Glutamatergic neuron (in vitro differentiated cells): ENCODE measurements around the gene DUSP23. TPM values are rescaled to one million over a fixed set of nuclear protein-coding genes. Genes with fewer than 3 reads are reported as not detected.

ENCODE experiments used
- DNase-seq: peaks from one replicate; pipeline ENCODE4 v3.0.0; 2022
- H3K27ac Mint-ChIP-seq: one replicate; pipeline ENCODE4 v1.8.0; 2020; ENCODE audit warnings: mild to moderate bottlenecking, mixed read lengths, inconsistent platforms; ENCODE audit not compliant: unreplicated experiment
- H3K27me3 Mint-ChIP-seq: one replicate; pipeline ENCODE4 v1.8.0; 2020; ENCODE audit warnings: mild to moderate bottlenecking, moderate library complexity, mixed read lengths, inconsistent platforms; ENCODE audit not compliant: unreplicated experiment
- H3K36me3 Mint-ChIP-seq: one replicate; pipeline ENCODE4 v1.8.0; 2020; ENCODE audit warnings: mild to moderate bottlenecking, mixed read lengths, inconsistent platforms; ENCODE audit not compliant: unreplicated experiment
- H3K4me1 Mint-ChIP-seq: one replicate; pipeline ENCODE4 v1.8.0; 2020; ENCODE audit warnings: mild to moderate bottlenecking, low read depth, mixed read lengths, inconsistent platforms; ENCODE audit not compliant: unreplicated experiment
- H3K4me3 Mint-ChIP-seq: one replicate; pipeline ENCODE4 v1.8.0; 2020; ENCODE audit warnings: mild to moderate bottlenecking, mixed read lengths, inconsistent platforms; ENCODE audit not compliant: unreplicated experiment
- H3K9me3 Mint-ChIP-seq: one replicate; pipeline ENCODE4 v1.8.0; 2020; ENCODE audit warnings: mild to moderate bottlenecking, moderate library complexity, mixed read lengths, inconsistent platforms; ENCODE audit not compliant: unreplicated experiment
- CTCF ChIP-seq: fragments of 200-600 bp; sonication (generic); IDR thresholded peaks from one replicate; pipeline ENCODE4 v1.5.0; 2021; ENCODE audit not compliant: partially characterized antibody, unreplicated experiment
- total RNA-seq: library from RNA; stranded (reverse); fragmentation: NEBNext Ultra II Directional; extraction: Animal tissue kit (Norgen Biotek cat#: 25700); gene quantifications from one replicate; pipeline ENCODE4 v1.2.1, GENCODE V29; 2021; ENCODE audit not compliant: unreplicated experiment

Gene DUSP23
- total RNA-seq, 1 donor from 2014 or later = 11.6 TPM

GRCh38 chr1:159804924-159805323, 24.2 kb downstream of the DUSP23 start:
- H3K4me3 Mint-ChIP-seq = no peak overlapping the region
- H3K27me3 Mint-ChIP-seq = peaks cover 9% of the 10 kb centered on the region
- no peaks in the 10 kb centered on the region for H3K9me3 Mint-ChIP-seq

GRCh38 chr1:159815926-159816325, 35.2 kb downstream of the DUSP23 start:
- DNase-seq = no peak
- peaks cover 5% of the 10 kb centered on the region for H3K27me3 Mint-ChIP-seq
- no peak overlapping the region for H3K4me3 Mint-ChIP-seq
- peaks cover 7% of the 10 kb centered on the region for H3K4me1 Mint-ChIP-seq
- no peak overlapping the region for H3K27ac Mint-ChIP-seq
- TF ChIP-seq CTCF = no peak
- H3K9me3 Mint-ChIP-seq = no peaks in the 10 kb centered on the region
- H3K36me3 Mint-ChIP-seq = no peaks in the 10 kb centered on the region

More at GRCh38 chr1:159804924-159805323, 24.2 kb downstream of the DUSP23 start:
- H3K27ac Mint-ChIP-seq = no peak overlapping the region
- no peaks in the 10 kb centered on the region for H3K4me1 Mint-ChIP-seq
- no peak for DNase-seq
- H3K36me3 Mint-ChIP-seq = peaks cover 6% of the 10 kb centered on the region
- no peak for TF ChIP-seq CTCF

GRCh38 chr1:159817276-159818041, 36.7 kb downstream of the DUSP23 start:
- peaks cover 6% of the 10 kb centered on the region for H3K27me3 Mint-ChIP-seq
- no peaks in the 10 kb centered on the region for H3K9me3 Mint-ChIP-seq
- peaks cover 17% of the 10 kb centered on the region for H3K4me1 Mint-ChIP-seq
- no peak for TF ChIP-seq CTCF
- H3K36me3 Mint-ChIP-seq = no peaks in the 10 kb centered on the region
- H3K4me3 Mint-ChIP-seq = no peak overlapping the region
- no peak for DNase-seq
- no peak overlapping the region for H3K27ac Mint-ChIP-seq

GRCh38 chr1:159821171-159821867, 40.6 kb downstream of the DUSP23 start:
- no peaks in the 10 kb centered on the region for H3K36me3 Mint-ChIP-seq
- TF ChIP-seq CTCF = peak; percentile 69
- H3K27ac Mint-ChIP-seq = no peak overlapping the region
- DNase-seq = peak; percentile 78
- H3K4me1 Mint-ChIP-seq = peaks cover 32% of the 10 kb centered on the region
- peaks cover 18% of the 10 kb centered on the region for H3K9me3 Mint-ChIP-seq
- H3K4me3 Mint-ChIP-seq = peak overlapping the region; percentile 16
- H3K27me3 Mint-ChIP-seq = peaks cover 17% of the 10 kb centered on the region

- Mint-ChIP-seq H3K4me3 (peak overlapping the region; percentile 45), H3K9me3 (peaks cover 18% of the 10 kb centered on the region), H3K4me1 (peaks cover 32% of the 10 kb centered on the region), H3K36me3 (no peaks in the 10 kb centered on the region), H3K27ac (peak overlapping the region; percentile 60), H3K27me3 (peaks cover 17% of the 10 kb centered on the region)
- TF ChIP-seq CTCF = no peak
- peak; percentile 73 for DNase-seq
Measured at GRCh38 chr1:159823406-159823805, 42.6 kb downstream of the DUSP23 start.
